ENCODE data around the gene CCDC185.

The CCDC185 gene

DNA sequence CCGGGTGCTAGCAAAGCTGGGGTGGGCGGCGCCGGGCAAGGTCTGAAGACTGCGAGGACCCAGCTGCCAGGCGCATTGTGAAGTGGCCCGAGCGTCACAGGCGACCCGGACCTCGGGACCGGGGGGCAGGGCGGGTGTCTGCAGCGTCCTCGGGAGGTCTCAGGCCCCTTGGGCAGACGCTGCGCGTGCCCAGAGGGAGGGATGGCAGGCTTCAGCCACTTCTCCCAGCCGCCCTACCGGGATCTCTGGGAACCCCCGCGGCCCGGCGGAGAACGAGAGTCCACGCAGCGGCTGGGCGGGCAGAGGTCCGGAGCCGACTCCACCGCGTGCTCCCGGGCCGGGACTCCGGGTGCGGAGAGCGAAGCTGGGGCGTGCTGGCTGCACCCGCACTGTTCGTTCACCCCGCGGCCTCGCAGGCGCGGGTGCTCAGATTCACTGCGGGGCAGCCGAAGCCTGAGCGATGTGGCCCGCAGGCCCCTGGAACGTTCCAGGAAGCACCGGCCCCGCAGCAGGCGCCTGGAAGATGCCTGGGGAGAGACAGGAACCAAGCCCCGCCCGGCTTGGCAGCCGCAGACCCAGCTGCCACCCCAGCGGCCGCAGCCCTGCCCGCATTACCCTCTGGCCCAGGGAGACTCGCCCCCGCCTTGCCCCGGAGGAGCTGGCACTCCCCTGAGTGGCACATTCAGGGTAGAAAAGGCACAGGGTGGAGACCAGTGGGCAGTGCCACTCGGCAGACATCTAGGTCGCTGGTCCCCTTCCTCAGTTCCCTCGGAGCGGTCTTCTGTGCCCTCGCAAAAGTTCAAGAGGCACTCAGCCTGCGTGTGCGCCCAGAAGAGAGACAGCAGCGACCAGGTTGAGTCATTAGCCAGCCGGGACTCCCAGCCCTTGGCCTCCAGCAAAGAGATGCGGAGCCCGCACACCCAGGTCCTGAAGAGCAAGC is at the start of gene CCDC185:
Gene CCDC185, plus strand, starts transcription at position 141 of the 940 bp plus-strand sequence. Its CDS starts 61 bp downstream, at position 202.
- DNase-seq (ENCODE audit: low spot score) (peak; percentile 18), FAIRE-seq (no peak)

DNA sequence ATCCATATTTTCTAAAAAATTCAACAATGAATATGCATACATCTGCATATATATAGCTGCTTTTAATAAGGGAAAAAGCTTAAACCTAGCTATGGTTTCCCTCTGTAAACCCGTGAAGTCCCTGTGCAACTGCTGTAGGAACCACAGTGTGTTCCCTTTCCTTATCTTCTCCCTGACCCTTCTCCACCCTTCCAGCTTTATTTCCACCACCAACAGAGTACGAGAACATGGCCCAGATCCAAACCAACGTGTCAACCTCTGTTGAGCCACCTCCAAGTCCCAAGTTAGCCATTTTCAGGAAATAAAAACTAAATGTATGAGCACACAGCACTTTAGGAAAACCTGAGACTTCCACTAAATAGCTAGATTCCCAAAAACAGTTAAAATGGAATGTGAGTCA is 49.5 kb upstream of the CCDC185 start:
- FAIRE-seq = no peak
- no peak for DNase-seq (ENCODE audit: low spot score)

DNA sequence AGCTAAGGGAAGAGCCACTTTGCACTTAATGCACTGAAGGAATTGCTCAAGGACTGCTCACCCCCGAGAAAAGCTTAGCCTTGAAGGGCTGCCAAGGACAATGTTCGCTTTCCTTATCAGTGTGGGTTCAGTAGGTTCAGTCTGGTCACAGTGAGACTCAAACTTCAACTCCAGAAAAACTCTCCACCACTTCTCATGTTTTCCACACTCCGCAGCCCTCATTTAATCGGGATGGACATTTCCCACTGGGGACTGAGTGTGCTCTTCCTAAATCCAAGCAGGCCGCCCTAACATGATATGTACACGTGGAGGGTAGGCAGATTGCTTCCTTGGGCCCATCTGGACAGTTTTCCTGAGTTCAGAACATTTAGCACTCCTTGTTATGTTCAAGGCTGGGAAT is 48.7 kb upstream of the CCDC185 start:
- DNase-seq (ENCODE audit: low spot score) = no peak

DNA sequence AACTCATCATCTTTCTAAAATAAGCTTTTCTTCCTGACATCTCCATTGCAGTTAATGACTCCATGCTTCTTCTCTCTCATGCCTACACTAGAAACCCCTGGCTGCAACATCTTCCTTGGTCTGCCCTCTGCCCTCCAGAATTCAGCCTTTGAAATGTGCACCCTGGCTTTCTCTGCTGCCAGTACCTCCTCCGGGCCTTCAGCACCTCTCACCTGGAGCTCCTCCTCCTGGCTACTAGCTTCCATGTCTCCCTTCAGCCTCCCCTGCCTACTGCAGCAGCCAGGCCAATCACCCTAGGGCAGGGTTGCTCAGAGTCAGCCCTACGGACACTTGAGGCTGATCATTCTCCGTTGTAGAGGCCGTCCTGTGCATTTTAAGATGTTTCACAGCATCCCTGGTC is 47.5 kb upstream of the CCDC185 start:
- DNase-seq (ENCODE audit: low spot score) (no peak), FAIRE-seq (no peak)

More for the DNA sequence above, 48.7 kb upstream of the CCDC185 start:
- FAIRE-seq = no peak

DNA sequence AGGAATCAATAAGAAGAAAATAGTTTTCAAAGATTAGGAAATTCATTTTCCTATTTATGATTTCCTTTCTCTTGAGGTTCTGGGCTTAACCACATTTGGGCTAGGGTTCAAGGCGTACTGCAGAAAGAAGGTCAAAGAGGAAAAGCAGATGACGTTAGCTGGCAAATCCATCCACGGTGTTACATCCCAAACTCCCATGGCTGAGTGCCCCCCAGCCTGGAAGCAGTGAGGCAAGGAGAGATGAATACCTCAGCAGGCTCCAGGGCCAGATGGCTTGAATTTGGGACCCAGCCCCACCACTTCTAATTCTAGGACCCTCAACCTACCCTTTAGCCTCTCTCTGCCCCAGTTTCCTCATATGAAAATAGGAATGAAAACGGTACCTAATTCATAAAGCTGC is 46.9 kb upstream of the CCDC185 start:
- DNase-seq (ENCODE audit: low spot score) (no peak), FAIRE-seq (no peak)

DNA sequence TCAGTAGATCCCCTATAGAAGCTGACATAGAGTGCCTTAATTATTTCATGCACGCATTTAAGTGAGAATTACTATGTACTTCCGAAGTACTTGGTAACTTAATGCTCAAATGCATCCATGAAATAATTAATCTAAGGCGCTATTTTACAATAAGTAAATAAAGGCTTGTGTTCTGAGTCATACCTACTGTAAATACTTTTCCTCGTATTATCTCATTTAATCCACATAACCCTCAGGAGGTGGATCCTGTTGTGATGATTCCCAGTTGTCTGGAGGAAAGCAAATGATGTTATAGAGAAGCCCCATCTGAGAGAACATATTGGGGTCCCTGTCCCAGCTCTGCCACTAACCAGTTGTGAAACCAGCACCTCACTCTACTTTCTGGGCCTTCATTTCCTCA is 45.6 kb upstream of the CCDC185 start:
- DNase-seq (ENCODE audit: low spot score) (no peak), FAIRE-seq (no peak)

DNA sequence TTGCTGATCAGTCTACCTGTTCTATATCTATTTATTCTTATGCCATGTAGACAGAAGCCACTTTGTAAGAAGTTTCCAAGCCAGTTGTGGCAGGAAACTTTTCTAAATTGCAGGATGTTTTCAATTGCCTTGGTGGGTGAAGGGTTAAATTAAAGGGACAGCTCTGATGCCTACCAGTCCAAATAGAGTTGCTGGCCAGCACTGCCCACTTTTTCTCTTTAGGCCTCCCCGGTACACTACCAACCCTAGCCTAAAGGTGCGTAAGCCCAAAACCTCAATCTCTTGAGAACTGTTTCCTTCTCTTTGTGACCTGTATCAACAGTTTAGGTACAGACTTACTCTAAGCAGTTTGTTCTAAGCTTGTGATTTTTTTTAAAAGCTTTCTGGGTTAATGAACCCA is 44.8 kb upstream of the CCDC185 start:
- no peak for DNase-seq (ENCODE audit: low spot score)
- FAIRE-seq = no peak

DNA sequence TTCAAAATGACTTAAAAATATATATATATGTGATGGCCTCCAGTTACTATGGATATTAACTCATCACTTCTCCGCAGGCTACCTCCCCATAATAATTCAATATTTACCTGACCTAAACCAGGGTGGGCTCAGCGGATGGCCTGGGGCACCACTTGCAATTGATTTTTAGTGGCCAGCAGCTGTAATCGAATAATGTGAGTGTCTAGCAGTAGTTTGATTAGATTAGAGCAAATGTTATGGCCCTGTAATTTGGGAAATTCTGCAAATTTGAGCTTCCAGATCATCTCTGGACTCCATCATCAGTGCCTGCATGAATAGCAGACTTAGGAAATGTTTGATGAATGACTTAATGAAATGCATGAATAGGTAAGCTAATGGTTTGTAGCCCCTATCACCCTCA is 44.0 kb upstream of the CCDC185 start:
- DNase-seq (ENCODE audit: low spot score) (no peak), FAIRE-seq (no peak)

DNA sequence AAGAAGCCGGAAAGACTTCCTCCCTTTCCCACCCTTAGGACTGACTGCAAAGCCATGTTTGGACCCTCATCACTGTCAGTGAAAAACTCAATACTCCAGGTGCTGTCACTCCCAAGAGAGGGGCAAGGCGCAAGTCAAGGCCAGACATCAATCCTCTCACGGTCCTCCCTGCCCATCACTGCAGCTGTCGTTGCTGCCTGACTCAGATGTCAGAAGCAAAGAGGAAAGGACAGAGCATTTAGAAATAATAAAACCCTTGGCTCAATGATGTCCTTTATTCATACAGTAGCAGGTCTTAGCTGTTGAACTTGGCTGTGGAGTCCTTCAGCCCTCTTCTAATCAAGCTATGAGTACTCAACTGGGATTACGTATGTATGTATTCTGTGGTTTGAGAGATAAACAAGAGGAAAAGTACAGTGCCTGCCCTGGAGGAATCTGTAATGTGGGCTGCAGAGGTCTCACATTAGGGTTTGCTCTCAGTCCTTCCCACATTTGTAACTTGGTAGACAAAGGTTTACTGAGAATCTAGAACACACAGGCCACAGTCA is 42.8 kb upstream of the CCDC185 start:
- no peak for FAIRE-seq
- no peak for DNase-seq (ENCODE audit: low spot score)

DNA sequence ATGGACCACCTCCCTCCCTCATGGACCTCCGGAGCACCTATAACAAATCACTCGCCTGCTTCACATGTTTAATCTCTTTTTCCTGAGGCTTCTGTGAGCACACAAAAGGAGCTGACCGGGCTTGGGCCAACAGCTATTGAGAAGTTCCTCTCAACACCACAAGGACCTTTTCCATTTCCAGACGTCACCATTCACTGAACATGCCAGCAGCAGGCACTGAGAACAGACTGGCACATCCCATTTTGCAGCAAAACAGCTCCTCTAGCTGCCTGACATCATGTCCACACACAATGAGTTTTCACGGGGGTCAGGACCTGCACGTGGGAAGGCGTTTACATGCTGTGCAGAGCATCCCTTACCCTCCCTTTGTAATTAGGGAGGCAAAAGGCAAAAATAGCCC is 40.3 kb upstream of the CCDC185 start:
- DNase-seq (ENCODE audit: low spot score) = no peak
- no peak for FAIRE-seq

DNA sequence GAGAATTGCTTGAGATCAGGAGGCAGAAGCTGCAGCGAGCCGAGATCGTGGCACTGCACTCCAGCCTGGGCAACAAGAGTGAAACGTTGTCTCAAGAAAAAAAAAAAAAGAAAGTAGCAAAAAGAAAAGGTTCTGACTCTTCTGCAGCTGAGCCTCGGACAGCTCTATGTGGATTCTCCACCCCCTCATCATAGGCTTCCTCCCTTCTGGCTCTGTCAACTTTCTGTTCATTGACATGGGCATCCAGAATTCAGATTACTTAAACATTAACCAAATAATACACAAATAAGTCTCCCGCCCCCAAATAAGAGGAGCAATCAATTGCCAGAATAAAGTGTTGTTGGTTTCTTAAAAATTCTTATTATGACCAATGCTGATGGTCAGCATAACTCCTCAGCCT is 39.3 kb upstream of the CCDC185 start:
- DNase-seq (ENCODE audit: low spot score) = no peak
- no peak for FAIRE-seq

DNA sequence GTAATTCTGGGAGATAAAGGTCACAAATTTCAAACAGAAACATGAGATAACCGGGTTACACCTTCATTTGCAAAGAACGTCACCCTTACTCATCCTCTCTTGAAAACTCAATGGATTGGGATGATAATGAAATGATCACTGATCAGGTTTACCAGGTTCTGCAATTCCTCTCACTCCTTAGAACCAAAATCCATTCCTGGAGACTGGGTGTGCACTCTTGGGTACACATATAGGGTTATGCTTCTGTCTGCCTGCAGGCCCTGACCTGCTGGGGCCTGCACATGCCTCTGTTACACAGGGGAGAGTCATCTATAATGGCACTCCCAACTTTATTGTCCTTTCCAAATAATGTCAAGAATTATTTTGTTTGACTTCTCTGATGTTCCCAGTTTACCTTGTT is 37.5 kb upstream of the CCDC185 start:
- DNase-seq (ENCODE audit: low spot score) = no peak
- no peak for FAIRE-seq

DNA sequence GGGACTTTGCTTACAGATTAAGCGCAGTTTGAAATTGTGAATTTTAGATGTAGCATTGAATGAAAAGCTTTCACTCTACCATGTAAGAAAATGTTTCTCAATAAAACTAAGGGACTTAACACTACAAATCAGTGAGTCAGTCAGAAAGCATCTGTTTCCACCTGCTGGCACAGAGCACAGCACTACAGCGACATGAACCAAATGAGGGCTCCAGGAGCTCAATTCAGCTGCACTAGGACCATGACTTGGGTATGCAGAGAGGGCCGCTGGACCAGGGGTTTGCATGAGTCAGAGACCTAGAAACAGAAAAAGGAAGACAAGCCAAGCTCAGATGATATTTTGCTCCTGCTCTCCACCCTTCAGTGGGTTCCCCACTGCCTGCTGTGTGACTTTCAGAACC is 34.4 kb upstream of the CCDC185 start:
- no peak for FAIRE-seq
- DNase-seq (ENCODE audit: low spot score) = no peak

DNA sequence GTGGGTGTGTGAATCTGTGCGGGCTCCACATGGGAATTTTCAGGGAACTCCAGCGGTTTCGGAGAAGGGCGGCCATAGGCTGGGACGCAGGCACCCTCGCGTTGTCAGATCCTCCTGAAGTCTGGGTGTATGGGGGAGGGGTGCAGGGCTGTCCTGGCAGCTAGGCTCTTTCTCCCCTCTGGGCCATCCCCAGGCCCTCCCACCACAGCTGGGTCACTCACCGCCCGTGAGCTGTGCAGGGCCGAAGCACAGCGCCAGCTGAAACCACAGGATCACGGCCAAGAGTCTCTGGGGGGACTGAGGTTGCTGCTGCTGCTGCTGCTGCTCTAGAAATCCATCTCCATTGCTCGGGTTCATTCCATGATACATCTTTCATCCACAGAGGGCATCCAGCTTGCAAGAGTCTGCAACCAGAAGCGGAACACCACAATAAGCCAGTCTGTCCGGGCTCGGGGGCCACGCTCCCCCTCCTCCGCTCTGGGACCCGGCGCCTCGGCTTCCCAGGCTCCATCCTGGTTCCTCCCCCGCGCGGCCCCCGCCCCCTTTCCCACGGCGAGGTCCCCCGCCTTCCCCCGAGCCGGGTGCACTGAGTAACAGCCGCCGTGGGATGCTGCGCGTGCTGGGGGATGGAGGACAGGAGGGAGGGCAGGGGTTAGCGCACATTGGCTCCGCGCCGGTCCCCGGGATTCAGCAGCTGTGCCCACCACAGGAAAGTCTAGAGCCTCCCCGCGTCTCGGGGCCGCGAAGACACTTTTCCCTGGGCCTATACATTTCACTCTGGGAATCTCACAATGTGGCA is 30.0 kb upstream of the CCDC185 start:
- peak; percentile 57 for DNase-seq (ENCODE audit: low spot score)
- peak; percentile 27 for FAIRE-seq

DNA sequence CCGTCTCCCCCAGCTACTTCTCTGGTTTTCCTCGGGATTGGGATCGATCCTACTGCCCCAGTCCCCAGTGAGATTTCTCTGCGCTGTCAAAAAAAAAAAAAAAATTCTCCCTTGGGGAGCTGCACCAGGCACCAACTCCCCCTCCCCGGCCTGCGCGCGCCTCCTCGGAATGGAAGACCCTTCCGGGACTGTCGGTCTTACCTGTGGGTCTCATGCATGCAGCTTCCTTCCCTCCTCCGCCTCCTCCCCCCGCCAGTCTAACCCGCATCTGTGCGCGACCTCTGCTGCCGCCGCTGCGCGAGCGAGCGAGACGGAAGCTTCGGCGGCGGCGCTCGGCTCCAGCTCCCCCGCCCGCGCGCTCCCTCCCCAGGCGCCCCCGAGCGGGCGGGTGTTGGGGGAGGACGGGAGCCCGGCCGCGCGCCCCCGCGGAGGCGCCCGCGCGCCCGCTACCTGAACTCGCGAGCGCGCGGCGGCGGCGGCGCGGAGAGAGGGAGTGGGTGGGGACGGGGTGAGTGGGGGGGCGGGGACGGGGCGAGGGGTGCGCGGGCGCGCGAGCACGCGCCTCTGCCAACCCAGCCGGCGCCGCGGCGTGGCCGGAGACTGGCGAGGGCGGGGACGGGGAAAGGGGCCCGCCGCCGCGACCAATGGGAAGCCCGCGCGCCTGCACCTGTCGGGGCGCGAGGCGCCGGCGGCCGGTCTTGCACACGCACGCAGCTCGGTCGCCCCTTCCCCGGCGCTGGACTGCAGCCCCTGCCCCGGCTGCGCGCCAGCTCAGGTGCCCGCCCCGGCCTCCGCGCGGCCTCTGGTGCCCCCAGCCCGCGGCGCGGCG is 29.1 kb upstream of the CCDC185 start, which contains the start of gene SUSD4:
Gene SUSD4, minus strand, starts transcription at position 321 of the 829 bp plus-strand sequence. CDS start 751 bp downstream, outside the sequence.
- DNase-seq (ENCODE audit: low spot score) (peak; percentile 84), FAIRE-seq (no peak)

DNA sequence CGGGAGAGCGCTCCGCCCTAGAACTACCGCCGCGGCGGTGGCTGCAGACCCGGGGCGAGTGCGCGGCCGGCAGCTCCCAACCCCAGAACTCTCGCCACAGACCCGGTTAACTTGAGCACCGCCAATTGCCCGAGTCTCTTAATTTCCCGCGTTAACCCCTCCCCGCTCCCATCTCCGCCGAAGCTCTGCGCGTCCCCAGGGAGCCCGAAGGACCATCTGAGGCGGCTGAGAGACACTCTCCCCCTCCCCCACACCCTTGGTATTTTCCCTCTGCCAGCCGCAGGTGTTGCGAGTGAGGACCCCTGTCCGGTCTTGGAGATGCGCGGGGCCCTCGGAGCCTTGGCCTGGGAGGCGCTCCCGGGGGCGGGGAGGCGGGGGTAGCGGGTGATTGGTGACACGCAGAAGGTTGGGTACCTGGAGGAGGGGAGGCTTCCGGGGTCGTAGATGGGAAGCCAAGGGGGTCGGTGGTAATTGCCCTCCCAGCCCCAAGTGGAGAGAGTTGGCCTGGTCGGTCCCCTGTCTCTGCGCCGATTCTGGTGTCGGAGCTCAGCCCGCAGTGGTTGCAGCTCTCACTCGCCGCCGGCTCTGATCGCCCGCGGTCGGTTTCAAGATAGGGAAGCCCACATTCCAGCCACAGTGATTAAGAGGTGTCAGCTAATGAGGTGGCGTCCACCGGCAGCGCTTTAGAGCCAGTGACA is 28.4 kb upstream of the CCDC185 start:
- DNase-seq (ENCODE audit: low spot score) (no peak), FAIRE-seq (no peak)

DNA sequence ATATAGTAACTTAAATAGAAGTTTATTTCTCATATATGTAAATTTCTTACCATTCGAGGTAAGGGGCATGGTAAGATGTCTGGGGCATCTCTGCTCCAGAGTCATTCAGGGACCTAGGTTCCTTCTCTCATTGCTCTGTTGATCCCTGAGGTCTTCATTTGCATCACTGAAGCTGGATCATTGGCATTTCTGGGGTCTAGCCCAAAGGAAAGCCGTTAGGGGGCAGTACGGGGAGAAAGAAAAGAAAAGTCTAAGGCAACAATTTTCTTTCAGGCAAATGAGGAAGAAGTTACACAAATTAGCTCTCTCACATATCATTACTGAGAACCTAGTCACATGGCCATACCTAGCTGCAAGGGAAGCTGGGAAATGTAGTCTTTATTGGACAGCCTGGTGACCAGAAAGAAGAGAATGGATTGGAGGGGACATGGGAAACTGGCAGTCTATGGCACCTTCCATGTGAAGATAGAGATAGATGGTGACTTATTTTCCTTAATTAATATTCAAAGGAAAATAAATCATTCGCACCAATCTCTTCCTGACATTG is 19.1 kb upstream of the CCDC185 start:
- FAIRE-seq (no peak), DNase-seq (ENCODE audit: low spot score) (no peak)

DNA sequence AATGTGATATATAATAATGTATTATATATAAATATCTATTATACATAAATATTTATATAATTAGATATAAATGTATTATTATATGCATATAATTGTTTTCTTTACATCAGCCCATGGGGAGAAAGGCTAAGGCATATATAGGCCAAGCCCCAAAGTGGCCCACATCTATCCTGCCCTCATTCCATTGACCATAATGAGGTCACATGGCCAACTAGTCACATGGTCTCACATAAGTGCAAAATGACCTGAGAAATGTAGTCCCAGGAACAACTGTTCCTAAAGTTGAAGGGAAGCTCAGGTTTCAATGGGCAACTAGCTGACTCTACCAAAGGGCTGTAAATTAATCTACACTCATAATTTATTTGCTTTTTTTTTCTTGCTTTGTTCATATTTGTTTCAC is 14.5 kb upstream of the CCDC185 start:
- DNase-seq (ENCODE audit: low spot score) (no peak), FAIRE-seq (no peak)

DNA sequence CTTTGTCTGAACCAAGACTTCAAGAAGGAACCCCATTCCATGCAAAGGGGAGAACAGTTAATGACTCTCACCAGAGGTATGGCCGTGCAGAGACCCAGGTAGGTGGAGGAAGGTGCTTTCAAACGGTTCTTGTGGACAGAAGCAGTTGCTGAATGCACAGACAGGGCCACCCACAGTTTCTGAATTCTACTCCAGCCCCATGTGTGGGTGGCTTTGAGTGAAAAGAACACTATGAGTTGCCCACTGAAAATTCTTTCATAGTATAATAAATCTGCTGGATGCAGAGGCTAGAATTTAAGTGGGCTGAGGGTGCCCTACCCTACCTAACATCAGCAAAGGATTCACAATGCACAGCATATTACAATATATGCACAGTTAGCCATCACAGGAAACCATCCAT is 7.2 kb upstream of the CCDC185 start:
- DNase-seq (ENCODE audit: low spot score) (no peak), FAIRE-seq (no peak)

DNA sequence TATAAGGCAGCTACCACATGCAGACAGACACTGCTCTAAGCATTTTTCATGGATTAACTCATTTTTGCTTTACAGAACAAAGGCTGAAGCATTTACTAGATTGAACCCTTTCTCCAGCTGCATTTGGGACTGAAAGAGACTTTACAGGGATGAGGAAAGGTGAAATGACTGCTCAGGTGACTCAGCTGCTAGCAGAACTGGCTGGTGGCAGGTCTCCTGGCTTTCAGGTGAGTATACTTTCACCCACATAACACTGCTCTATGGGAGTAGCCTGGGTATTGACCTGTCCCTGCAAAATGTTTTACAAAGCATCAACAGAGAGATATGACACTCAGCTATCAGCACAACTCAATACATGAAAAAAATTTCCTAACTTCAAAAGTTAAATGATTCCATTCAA is 2.6 kb upstream of the CCDC185 start:
- no peak for DNase-seq (ENCODE audit: low spot score)
- no peak for FAIRE-seq

Data from urothelium cell line (cell line).